ENCODE measurements around the gene ERCC5.

Gene ERCC5

DNA sequence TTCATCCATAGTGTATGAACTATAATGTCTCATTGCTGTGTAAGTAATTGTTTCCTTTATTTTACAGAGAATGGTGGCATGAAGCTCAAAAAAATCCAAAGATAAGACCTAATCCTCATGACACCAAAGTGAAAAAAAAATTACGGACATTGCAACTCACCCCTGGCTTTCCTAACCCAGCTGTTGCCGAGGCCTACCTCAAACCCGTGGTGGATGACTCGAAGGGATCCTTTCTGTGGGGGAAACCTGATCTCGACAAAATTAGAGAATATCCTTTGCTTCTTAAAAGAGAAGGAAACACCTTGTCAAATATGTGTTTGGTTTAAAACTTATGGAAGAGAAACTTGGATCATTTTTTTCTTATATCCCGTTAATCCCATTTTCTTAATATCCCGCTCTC is 26.3 kb downstream of the ERCC5 start:
- TF ChIP-seq, protein P1, sequence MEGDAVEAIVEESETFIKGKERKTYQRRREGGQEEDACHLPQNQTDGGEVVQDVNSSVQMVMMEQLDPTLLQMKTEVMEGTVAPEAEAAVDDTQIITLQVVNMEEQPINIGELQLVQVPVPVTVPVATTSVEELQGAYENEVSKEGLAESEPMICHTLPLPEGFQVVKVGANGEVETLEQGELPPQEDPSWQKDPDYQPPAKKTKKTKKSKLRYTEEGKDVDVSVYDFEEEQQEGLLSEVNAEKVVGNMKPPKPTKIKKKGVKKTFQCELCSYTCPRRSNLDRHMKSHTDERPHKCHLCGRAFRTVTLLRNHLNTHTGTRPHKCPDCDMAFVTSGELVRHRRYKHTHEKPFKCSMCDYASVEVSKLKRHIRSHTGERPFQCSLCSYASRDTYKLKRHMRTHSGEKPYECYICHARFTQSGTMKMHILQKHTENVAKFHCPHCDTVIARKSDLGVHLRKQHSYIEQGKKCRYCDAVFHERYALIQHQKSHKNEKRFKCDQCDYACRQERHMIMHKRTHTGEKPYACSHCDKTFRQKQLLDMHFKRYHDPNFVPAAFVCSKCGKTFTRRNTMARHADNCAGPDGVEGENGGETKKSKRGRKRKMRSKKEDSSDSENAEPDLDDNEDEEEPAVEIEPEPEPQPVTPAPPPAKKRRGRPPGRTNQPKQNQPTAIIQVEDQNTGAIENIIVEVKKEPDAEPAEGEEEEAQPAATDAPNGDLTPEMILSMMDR (IDR thresholded peaks at IDR 0.05; ENCODE audit: insufficient read depth, low read depth, low read length, missing control alignments) = no peak
- no peak for DNase-seq (ENCODE audit: low read depth)
- no peak overlapping the region for H3K4me3 ChIP-seq (ENCODE audit: low read depth, low read length)

DNA sequence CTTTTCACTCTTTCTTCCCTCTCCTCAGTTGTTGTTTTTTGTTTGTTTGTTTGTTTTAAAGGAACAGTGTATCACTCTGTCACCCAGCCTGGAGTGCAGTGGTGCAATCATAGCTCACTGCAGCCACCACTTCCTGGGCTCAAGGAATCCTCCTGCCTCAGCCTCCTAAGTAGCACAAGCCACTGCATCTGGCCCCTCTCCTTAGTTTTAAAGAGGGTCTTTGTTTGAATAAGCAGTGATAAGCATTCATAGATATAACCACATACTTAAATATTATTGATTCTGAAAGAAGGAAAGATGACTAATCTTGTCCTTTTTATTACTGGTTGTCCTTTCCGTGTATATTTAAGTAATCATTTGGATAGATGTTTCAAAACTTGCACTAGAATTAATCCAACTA is 26.7 kb downstream of the ERCC5 start:
- no peak overlapping the region for H3K4me3 ChIP-seq (ENCODE audit: low read depth, low read length)
- no peak for DNase-seq (ENCODE audit: low read depth)
- TF ChIP-seq, protein P1 (IDR thresholded peaks at IDR 0.05; ENCODE audit: insufficient read depth, low read depth, low read length, missing control alignments) = no peak

DNA sequence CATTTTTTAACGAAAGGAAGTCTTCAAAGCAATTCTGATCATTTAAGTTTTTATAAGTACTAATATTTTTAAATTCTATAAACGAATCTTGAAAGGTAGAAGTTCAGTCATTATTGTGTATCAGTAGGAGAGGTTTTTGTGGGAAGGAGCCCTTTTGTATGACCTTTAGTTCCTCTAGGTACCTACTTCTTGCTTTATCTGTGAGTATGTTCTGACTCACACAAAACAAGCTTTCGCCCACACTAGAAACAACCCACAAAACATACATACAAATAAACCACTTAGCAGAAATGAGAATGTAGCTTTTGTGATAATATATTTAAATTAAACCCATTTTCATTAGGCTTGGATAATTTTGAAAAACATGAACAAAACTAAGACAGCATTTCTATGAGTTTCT is 27.8 kb downstream of the ERCC5 start:
- TF ChIP-seq, protein P1 (IDR thresholded peaks at IDR 0.05; ENCODE audit: insufficient read depth, low read depth, low read length, missing control alignments) = no peak
- peak; percentile 9 for DNase-seq (ENCODE audit: low read depth)

DNA sequence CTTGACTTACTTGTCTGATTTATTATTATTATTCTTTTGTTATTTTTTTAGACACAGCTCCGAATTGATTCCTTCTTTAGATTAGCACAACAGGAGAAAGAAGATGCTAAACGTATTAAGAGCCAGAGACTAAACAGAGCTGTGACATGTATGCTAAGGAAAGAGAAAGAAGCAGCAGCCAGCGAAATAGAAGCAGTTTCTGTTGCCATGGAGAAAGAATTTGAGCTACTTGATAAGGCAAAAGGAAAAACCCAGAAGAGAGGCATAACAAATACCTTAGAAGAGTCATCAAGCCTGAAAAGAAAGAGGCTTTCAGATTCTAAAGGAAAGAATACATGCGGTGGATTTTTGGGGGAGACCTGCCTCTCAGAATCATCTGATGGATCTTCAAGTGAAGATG is 29.4 kb downstream of the ERCC5 start:
- no peak for DNase-seq (ENCODE audit: low read depth)
- H3K4me3 ChIP-seq (ENCODE audit: low read depth, low read length) = no peak overlapping the region
- TF ChIP-seq, protein P1 (IDR thresholded peaks at IDR 0.05; ENCODE audit: insufficient read depth, low read depth, low read length, missing control alignments) = no peak

More for the DNA sequence above, 27.8 kb downstream of the ERCC5 start:
- H3K4me3 ChIP-seq (ENCODE audit: low read depth, low read length) = no peak overlapping the region

DNA sequence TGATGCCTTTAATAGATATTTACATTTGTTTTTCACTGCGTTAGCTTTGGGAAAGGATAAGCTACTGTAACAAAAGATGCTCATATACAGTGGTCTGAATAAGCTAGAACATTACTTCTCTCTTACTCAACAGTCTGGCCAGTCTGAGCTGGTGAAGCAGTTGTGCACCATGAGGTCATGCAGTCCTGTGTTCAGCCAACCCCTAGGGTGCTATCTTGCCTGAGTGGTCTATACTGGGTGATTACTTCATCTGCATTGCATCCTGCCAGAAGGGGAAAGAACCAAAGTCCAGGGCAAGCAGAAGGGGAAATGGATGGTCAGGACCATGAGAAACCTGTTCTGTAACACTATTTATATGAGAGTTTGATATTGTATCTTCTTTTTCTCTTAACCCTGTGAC is 31.5 kb downstream of the ERCC5 start:
- no peak for DNase-seq (ENCODE audit: low read depth)
- TF ChIP-seq, protein P1 (IDR thresholded peaks at IDR 0.05; ENCODE audit: insufficient read depth, low read depth, low read length, missing control alignments) = no peak
- no peak overlapping the region for H3K4me3 ChIP-seq (ENCODE audit: low read depth, low read length)

DNA sequence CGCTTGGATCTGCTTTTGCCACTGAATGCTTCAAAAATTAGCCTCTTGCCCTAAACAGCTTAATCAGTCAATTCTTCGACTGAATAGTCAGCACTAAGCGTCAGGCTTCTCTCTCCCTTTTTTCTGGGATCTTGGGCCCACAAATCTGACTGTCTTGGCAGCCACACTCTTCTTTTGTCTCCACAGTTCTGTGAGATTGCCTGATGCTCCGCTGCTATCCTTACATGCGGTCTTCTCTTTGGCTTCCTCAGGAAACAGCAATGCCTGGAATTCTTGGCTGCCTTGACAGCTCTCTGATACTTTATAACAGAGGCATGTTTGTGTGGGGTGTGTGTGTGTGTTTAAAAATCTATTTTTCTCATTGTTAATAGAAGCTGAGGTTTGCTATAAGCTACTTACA is 32.6 kb downstream of the ERCC5 start:
- DNase-seq (ENCODE audit: low read depth) = no peak

More for the DNA sequence above, 32.6 kb downstream of the ERCC5 start:
- H3K4me3 ChIP-seq (ENCODE audit: low read depth, low read length) = no peak overlapping the region
- TF ChIP-seq, protein P1 (IDR thresholded peaks at IDR 0.05; ENCODE audit: insufficient read depth, low read depth, low read length, missing control alignments) = no peak
